M059J (cell line): ENCODE data around the gene NFIX. TPM values are rescaled to one million over a fixed set of nuclear protein-coding genes. Genes with fewer than 3 reads are reported as not detected.

Experiments
- DNase-seq: peaks from one replicate; pipeline ENCODE4 v3.0.0-alpha.2; 2012; ENCODE audit warnings: low read depth
- total RNA-seq: library from RNA; depleted of rRNA; stranded (reverse); fragments of >200 nt; shearing (Covaris generic); gene quantifications from 2 replicates; pipeline ENCODE4 v1.2.3, GENCODE V29; 2014

NFIX gene
- total RNA-seq, 1 experiment from 2014 or later, result 52.0 TPM

DNA sequence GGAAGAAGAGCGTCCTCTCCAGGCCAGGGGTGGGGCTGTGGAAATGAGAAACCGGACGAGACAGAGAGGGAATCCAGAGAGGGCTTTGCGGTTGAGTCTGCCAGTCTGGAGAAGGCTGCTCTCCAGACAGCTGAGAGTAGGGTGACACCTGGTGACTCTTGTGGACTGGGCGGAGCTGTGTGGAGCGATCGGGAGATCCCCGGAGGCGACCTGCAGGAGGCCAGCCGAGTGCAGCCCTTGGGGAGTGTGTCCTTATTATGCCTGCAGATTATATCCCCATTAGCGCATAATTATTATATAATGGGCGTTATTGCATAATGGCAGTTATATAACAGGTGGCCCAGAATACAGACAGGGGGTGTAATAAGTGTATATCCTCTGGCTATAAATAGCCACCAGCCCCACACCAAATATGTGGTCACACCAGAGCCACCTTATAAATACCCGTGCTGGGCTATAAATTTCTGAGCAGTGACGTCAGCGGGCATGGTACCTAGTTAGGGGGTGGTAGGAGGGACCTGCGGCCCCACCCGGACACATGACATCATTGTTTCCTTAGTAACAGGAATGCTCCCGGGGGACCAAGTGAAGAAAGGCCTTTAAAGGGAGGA is 41.2 kb downstream of the NFIX start:
- DNase-seq, result peak; percentile 97

DNA sequence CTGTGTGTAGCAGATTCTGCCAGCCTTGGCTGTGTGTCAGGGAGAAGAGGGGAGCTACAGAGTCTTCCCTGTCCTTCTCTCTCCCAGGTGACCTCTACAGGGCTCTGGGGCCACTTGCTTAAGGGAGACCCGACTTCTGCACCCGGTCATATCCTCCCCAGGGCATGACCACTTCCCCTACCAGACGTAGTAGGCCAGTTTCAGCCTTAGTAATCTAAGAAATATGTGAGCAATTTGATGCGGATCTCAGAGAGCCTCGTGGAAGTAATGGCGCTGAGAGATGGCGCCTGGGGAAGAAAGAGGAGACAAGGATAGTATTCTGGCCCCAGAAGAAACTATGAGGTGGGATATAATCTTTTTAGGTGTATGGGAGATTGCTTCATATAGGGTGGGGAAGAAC is 41.9 kb downstream of the NFIX start:
- DNase-seq, result peak; percentile 97

DNA sequence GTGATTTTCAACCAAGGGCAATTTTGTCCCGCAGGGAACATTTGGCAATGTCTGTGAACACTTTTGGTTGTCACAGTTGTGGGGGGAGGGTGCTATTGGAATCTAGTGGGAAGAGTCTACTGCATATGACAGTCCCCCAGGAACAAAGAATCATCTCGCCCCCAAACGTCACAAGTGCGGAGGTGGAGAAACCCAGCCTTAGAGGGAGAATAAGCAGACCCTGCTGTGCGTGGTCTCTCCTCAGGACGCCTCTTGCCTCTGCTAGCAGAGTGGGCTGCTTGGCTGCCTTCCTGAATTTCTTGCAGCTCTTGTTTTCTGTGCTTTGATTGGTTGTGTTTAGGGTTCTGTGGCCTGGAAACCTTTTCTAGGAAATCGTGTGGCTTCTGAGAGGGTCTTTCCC is 42.5 kb downstream of the NFIX start:
- no peak for DNase-seq

DNA sequence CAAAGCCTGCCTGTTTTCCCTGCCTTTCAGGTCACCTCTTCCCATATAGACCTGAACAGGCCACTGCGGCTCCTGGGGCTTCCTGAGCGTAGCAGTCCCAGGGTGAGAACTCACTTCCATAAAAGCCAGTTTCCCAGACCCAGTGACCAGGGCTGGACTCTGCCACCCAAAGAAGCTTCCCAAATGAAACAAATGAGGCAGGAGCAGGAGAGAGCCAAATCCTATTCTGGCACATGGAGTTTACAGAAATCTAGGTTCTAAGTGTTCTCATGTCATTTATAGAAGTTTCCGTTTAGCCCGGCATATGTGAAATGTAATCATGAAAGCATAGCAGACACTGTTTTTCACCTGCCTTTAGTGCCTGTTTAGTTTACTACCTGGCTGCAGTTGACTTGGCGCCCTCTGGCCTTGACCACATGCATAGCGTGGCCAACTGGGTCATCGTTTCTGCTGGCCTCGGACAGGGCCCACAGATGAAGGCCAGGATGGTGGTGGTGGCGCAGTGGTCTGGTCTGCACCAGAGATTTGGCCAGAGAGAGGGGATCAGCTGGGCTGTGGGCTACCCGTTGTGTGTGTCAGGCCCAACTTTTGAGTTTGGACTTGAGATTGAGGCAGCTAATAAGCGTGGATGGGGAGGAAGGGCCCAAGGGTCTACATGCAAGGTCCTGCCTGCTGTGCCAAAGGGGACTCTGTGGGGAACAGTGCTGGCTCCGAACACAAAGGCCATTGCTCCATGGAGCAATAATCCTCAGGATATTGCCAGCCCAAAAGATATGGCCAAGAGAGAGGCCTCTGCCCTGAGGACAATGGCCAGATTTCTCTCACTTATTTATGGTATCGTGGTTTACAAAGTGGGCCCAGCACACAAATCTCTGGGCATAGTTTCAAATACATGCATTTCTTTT is 43.3 kb downstream of the NFIX start:
- DNase-seq, result no peak

GRCh38 chr19:13039211-13039789 is 44.0 kb downstream of the NFIX start:
- no peak for DNase-seq

DNA sequence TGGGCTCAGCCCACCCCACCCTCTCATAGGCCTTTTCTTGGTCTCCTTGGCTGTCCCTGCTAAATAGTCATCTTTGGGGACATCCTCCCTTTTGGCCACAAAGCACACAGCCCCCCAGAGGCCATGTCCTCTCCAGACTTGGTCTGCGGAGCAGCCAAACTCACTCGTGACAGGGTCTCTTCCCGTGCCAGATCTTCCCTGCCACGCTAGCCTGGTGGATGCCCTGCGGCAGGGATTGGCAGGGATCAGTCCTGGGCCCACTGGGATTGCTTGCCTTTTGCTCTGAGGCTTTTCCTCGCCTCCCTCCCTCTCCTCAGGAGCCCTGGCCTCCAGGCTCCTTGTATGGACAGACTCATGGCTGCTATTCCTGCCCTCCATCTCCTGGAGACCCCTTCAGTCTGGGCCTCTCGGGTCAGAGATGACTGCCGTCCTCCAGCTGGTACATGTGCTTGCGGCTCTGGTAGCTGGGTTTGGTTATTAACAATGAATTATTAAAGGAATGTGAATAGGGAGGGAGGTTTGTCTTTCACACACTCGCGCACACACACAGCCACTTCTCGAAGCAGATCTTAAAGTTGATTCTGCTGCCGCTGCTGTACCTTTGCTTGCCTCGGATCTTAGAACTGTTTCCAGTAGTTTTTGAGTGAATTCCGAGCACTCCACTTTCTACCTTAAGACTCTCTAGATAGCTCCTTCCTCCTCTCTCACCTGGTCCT is 45.1 kb downstream of the NFIX start:
- DNase-seq, result no peak

DNA sequence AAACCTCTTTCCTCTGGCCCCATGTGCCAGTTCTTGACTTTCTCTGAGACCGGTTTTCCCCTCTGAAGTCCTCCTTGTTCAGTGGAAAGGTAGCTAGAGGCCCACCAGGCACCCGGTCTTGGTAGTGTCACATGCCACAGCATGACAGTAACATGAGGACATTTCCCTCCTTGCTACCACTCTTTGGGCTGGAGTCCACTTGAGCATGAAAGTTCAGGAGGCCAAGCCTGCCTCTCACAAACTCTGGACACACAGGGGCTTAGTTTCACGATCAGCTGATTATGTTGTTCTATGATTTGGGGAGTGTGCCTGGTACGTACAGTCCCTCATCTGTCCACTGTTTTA is 45.6 kb downstream of the NFIX start:
- DNase-seq, result no peak

DNA sequence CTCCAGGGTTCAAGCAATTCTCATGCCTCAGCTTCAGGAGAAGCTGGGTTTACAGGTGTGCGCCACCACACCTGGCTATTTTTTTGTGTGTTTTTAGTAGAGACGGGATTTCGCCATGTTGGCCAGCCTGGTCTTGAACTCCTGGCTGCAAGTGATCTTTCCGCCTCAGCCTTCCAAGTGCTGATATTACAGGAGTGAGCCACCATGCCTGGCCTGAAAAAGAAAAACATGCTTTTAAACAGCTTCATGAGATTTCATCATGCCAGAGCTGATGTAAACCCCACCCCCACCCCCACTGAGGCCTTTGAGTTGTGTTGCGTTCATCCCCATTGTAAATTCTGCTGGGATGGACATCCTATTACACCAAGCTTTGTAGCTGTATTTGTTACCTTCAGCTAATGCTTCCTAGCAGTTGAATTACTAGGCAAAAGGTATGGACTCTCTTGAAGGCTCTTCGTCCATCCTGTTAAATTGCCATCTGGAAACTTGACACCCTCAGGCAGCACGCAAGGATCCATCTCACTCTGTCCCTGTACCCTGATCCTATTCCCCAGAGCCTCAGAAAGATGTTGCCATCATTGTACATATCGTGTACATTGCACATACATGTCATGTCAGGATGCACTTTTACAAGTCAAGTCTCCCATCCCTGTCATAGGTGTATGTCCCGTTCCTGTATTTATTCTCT is 47.3 kb downstream of the NFIX start:
- DNase-seq, result no peak

DNA sequence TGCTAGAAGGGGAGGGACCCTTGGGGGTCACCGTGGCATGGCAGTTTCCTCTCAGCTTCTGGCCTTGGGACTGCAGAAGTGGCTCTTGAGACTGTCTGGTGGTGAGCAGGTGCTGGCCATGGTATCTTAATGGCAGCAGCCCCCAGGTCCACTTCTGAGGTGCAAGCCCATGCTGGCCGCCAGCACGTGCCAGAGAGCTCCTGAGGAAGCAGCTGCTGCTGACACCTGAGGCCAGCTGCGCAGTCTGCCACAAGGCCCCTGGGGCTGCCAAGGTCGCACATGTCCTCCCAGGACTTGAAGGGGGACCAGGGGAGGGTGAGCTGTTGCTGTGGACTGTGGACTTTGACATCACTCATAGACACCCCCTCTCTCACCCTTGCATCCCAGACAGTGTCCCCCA is 48.0 kb downstream of the NFIX start:
- no peak for DNase-seq

DNA sequence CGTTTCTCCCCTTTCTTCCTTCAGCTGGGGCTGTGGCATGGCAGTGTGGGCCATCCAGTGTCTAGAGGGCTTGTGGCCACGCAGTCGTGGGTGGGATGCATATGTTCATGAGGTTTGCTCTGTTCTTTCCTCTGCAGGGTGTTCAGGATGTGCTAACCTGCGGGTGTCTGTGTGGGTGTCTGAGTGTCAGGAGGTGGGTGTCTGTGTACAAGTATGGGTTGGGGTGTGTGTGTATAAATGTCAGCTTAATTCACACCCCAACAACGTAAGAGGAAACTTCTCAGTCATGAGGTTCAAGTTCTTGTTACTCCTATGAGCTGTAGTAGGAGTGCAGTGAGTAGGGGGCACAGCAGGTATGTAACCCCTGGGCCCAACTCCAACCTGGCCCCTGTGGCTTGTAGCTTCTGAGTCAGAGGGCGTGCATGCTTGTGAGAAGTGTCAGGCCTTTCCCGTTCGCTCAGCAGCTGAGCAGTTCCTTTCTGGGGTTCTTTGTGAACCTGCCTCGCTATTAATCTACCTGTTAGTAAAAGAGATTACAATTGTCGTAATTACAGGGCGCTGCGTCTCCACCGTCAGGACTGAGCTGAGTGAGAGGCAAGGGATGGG is 49.1 kb downstream of the NFIX start:
- peak; percentile 82 for DNase-seq

DNA sequence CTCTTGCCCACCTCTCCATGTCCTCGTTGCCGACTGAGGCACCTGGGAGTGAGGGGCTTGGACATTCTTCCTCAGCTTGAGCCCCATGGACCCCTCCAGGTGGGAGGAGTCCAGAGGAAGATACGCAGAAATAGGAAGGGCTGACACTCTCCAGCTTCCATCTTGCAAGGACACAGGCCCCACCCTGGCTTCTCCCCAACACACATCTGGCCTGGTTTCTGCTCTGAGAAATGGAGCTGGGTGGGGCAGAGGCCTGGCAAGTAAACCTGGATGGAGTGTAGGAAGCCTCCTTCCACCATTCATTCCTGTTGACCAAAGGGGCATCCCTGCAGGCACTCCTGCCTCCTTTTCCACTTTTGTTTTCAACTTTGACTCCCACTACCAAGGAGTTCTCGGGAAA is 50.5 kb downstream of the NFIX start:
- no peak for DNase-seq

- no peak for DNase-seq
Observed at GRCh38 chr19:13047374-13047773, 52.1 kb downstream of the NFIX start.

DNA sequence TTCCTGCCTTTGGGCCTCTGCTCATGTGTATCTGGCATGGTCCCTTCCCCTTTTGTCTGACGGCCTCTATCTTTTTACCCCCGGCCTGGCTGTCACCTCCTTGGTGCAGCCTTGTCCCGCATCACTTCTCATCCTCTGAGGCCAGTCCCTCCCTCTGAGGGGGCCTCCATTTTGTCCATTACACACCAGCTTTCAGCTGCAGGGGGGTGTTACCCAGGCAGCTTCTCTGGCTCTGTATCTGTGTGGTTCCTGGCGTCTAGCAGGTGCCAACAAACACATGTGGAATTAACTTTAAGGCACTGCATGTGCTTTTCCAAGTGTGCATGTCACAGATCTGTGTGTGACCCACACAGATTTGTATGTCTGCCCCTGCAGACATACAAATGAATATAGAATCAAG is 55.0 kb downstream of the NFIX start:
- DNase-seq, result no peak

DNA sequence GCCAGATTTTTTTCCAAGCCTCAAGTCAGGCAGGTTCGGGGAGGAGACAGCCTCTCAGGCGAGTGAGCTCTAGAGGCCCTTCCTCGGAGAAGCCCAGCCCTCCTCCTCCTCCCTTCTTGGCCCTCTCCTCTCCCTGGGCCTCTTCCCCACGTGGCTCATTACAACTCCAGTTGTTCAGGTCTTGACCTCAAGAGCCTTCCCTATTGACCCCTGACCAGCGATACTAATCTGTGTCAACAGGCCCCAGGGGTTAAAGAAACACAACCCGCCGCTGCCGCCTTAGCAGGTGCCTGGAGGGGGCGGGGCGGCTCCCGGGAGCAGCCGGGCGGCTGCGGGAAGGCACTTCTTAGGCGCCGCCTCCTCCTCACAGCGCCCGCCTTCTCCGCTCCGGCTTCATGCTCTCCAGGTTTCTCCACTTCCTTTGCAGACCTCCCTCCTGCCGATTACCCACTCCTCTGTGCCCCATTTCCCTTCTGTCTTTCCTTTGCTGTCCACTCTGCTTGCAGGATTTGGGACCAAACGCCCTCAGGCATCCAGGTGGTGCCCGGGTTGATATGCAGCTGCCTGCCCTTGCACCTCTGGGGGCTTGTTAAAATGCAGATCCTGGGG is 56.4 kb downstream of the NFIX start:
- peak; percentile 22 for DNase-seq

DNA sequence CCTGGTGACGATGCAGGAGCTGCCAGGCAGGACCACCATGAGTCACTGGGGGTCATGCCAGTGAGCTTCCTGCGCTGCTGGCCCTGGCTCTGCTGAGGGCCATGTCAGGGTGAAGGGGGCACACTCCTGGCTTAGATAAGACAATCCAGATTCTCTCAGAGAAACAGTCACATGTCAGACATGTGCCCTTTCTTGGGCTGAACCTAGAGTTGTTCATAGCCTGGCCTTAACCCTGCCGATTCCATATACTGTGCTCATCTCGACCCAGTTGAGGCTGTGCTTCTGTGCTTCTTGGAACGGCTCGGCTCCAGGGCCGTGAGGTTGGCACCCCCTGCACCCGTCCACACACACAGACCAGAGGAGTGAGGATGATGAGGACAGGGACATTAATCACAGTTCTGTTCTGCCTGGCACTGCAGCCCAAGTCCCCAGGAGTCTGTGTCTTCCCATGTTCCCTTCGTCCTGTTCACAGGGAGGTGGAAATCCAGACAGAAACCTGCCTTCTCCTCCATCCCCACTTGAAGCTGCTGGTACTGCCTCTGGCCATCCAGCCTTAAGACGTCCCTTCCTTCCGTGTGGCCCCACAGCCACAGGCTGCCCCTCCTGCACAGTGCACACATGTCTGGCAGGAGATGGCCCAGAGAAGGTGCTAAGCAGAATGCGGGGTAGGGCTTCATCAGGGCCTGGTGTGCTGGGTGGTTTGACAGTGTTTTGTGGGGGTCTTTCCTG is 57.3 kb downstream of the NFIX start:
- DNase-seq, result peak; percentile 50

DNA sequence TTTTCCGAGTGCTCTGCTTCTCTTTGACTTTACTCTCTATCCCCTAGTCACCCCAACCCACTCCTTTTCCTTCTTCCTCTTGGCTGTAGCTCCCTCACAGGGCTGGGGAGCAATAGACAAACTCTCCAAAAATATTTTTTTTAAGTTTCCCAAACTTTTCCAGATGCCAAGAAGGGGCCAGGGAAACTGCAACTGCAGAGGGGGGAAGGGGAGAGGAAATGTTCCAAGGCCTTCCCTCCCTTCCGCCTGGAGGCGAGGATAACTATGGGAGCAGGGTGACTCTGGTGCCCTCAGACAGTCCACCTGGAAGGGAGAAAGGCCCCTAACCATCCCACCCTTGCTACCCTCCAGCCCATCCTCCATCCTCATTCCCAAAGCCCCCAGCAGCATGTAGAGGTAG is 58.0 kb downstream of the NFIX start:
- peak; percentile 61 for DNase-seq

DNA sequence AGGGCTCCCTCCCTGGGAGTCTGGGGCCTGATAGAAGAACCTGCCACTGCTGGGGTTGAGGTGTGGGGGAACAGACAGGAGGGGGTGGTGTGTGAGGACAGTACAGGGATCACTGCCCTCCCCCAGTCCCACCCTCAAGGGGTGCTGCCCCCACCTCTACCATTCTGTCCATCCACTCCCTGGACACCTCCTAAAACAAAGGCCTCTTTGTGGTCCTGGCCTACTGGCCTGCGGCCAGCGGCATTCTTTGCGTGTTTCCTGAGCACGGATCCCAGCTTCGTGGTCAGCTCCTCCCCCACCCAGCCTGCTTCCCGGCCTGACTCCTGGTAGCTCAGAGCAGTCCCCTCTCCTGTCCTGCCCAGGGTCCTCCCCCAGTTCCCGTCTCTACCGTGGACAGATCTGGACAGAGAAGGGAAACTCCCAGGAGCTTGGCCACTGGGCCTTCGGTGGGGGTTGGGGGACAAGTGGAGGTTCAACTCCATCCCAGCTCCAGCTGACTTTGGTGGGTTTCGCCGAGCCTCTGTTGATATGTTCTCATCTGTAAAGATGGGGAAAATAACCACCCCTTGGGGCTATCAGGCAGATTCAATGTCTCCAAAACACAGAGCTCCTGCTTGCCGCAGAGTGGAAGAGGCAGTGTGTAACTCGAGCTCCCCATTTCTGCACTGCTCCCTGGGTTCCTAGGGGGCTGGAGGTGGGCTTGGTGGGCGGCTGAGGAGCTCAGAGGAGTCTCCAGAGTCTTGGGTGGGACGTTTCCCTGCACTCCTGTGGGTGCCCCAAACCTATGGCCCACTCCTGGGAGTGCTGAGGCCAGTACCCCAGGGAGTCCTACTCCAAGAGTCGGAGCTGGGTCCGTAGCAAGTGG is 58.7 kb downstream of the NFIX start:
- DNase-seq, result peak; percentile 99

- DNase-seq, result no peak
Observed at GRCh38 chr19:13054626-13055212, 59.4 kb downstream of the NFIX start.
